Measurements from ENCODE around the gene CLCA4.

Gene CLCA4

GRCh38 chr1:86619313-86619712 is 72.4 kb downstream of the CLCA4 start:
- DNase-seq = no peak

- DNase-seq = no peak
Observed at GRCh38 chr1:86621286-86621685, 74.4 kb downstream of the CLCA4 start.
